Activated naive CD4-positive, alpha-beta T cell treated with anti-CD3 and anti-CD28 coated beads, Interleukin-2, amount 50 U/mL, for 16 hours (primary cell): ENCODE measurements around the gene FLRT1.

Experiments used
- DNase-seq: peaks from one replicate; pipeline ENCODE4 v3.0.0-alpha.2; 2020

FLRT1 gene

GRCh38 chr11:64051297-64051696, 15.6 kb downstream of the FLRT1 start:
- DNase-seq = no peak

DNA sequence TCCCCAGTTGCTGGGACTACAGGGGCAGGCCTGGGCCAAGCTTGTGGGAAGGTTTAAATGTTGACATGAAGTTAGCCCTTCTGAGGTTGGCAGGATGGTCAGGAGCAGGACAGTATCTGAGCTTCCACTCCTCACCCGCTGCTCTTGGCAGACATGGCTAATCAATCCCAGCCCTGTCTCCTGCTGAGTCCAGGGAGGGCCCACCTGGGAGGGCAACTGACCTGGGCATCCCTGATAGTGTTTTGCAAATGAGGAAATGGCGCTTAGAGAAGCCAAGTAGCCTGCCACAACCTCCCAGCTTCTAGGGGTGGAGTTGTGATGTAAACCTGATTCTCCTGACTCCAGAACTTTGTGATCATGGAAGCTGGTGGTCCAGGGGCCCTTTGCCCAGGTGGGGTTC, 16.7 kb downstream of the FLRT1 start:
- DNase-seq = no peak

DNA sequence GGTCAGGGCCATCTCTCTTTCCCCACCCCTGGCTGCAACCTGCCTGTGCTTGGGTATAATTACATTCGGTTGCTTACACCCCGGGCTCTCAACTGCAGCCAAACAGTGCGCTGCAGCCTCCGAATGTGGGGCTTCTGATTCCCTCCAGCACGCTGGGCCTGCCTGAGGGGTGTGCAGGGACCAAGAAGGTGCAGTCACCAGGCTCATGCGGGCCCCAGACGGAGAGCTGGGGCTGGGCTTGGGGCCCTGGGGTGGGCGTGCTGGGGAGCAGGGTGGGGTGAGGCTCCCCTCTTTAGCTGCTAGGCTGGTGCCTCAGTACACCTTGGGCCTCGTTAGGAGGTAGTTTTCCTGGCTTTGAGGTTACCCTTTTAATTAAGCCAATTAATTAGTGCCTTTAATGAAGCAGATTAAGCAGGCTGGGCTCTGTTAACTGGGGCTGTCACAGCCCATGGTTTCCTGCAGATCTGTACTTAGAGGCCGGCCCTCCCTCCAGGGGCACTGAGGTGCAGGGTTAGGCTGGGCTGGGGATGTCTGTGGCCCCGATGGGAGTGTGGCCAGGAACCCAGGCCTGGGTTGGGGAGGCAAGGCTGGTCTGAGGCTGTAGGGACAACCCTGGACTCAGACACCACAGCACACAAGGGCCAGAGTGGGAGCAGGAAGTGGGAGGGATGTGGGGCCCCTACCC, 17.3 kb downstream of the FLRT1 start:
- DNase-seq = no peak

DNA sequence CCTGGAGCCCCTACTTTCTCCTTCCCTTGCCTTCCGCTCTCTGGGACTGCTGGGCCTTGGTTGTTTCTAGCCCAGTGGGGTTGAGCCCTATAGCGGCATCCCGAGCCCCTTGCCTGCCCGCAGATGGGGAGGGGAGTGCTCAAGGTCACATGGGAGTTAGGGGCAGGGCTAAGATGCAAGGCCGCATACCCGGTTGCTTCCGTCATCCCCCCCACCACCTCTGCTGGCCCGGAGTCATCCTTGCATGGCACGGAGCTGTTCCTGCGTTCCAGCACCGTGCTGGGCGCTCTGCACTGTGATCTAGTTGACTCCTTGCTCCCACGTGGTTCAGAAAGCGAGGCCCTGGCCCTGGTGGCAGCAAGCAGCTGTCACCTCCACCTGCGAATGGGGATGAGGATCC, 18.0 kb downstream of the FLRT1 start:
- no peak for DNase-seq

DNA sequence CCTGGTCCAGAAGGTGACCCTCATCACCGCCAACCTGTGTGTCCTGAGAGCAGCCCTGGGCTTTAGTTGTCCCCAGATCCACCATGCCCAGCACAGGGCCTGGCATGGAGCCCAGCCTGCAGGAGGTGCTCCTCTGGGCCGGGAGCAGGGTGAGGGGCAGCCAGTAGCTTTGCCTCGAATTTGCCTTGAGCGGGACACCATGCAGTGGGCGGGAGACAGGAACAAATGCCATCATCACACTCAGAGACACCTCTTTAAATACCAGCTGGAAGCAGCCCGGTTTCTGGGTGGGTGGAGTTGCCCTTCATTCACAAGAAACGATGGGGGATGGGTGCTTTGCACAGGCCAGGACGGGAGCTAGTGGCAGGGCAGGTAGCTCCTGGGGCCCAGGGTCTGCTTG, 19.3 kb downstream of the FLRT1 start:
- DNase-seq = no peak

- DNase-seq = no peak
Observed at GRCh38 chr11:64056213-64056785, 20.6 kb downstream of the FLRT1 start.

GRCh38 chr11:64056861-64057260, 21.1 kb downstream of the FLRT1 start:
- DNase-seq = no peak

DNA sequence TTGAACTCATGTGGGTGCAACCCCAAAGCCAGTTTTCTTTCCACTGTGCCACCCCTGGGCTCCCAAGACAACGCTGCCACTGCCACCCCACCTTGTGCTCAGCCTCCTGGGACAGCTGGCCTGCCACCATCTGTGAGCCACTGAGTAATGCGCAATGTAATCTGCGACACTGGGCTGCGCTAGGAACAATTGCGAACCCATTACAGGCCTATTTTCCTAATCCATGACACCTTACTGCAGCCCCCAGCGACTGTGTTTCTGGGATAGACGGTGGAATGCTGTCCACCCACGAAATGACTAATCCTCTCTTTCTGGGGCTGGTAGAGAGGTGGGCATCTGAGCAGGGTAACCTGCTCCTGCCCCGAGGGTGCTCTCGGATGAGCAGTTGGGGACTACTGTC, 22.2 kb downstream of the FLRT1 start:
- no peak for DNase-seq

- no peak for DNase-seq
Observed at GRCh38 chr11:64058494-64058893, 22.8 kb downstream of the FLRT1 start.

GRCh38 chr11:64059339-64060140, 23.8 kb downstream of the FLRT1 start:
- DNase-seq = no peak

DNA sequence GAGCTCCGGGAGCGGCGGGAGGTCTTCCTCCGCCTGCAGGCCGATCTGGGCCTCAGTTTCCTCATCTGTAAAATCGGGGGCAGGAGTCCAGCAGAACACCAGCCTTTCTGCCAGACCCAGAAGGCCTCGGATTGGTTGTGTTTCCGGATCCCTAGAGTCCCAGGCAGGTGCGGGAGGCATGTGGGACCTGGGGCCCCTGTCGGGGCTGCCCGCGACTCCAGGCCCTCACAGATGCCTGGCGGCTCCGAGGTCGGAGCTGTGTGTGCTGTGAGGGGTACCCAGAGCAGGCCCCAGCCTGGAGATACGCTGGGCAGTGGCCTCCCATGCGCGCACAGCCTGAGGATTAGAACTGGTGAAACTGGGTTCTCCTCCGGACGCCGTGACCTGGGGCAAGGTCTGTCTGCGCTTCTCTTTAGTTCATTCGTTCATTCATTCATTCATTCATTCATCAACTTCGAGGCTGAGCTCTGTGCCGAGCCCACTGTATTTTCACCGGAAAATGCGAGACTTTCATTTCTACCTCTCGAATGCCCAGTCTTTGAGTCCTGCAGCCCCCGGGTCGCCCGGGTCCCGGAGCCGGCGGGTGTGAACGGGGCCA, 24.6 kb downstream of the FLRT1 start:
- DNase-seq = no peak

GRCh38 chr11:64060861-64061444, 25.2 kb downstream of the FLRT1 start:
- peak; percentile 61 for DNase-seq

DNA sequence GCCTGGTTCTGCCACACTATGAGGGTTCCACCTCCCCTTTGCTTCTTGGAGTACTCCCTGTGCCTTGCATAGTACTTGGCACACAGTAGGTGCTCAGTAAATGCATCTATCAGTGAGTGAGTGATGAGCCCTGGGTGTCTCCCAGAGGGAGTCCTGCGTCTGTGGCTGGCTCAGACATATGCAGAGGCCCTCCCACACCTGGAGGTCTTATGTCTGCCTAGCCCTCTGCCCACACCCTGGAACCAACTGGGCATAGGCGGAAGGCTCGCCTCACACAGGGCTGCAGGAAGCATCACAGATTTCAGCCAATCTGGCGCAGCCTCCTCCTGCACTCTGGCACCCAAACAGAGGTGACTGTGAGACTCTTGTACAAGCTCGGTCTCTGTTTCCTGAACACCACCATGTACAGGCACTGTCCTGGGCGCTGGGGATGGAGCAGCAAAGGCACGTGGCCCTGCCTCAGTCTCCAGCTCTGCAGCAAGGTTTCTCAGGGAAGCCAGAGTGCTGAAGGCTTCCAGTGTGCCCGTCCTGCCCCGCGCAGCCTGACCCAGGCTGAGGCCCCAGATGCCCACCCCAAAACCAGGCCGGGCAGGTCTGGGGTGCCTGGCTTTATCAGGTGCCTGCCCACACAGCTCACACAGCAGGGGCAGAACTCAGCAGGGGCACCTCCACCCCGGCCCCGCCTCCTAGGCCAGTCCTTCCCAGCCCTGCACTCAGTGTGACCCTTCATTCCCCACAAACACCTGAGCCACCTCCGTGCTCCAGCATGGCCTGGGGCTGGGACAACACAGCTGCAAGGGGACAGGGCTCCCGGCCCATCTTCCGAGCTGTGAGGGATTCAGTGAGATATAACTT, 26.7 kb downstream of the FLRT1 start:
- no peak for DNase-seq

GRCh38 chr11:64063777-64064176, 28.0 kb downstream of the FLRT1 start:
- no peak for DNase-seq

DNA sequence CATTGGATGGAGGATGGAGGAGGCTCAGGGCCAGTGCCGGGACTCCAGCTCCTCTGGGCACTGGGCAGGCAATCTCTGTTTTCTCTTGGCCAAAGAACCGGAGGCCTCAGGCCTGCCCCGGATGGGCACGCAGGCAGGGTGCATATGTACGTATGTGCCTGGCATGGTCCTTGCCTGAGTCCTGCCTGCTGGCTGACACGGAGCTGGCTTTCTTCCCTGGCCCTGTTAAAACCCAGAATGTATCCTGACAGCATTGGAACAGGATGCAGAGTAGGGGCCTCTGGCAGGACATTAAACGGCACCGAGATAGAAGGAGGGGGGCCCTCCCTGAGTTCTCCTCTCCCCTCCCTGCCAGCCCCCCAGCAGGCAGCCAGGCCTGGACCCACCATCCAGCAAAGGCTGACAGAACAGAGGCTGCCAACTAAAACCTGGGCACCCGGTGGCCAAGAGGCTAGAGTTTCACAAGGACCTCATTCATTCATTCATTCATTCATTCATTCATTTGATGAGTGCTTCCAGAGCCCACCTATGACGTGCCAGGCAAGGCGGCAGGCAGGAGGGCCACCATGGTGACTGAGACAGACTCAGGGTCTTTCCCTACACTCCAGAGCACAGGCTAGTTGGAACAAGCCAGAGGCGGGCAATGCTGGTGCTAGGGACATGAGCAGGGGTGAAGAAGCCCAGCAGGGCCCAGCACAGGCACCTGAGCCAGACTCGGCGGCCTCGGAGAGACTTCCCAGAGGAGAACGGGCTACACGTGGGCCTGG, 28.8 kb downstream of the FLRT1 start:
- DNase-seq = no peak

DNA sequence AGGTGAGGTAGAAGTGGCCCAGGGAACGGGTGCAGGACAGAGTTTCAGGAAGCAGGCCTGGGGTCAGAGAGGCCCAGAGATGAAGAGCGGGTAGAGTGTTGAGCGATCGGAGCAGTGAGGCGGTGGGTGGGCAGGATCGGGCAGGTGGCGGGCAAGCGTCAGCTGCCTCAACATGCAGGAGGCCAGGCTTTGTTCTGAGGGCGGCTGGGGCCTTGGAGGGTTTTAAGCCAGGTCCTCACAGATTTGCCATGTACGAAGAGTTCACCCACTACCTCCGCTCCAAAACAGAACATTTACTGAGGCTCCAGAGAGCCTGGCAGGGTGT, 29.4 kb downstream of the FLRT1 start:
- no peak for DNase-seq

- DNase-seq = no peak
Observed at GRCh38 chr11:64065712-64066111, 30.0 kb downstream of the FLRT1 start.

- DNase-seq = no peak
Observed at GRCh38 chr11:64067230-64067993, 31.7 kb downstream of the FLRT1 start.

- DNase-seq = no peak
Observed at GRCh38 chr11:64068705-64069400, 33.1 kb downstream of the FLRT1 start.
